NCI-H460 (cell line): ENCODE measurements around the gene ZNF500. TPM values are rescaled to one million over a fixed set of nuclear protein-coding genes. Genes with fewer than 3 reads are reported as not detected.
"Not testable (repeated sequence)": the region's sequence is repeated elsewhere in the genome, so short reads cannot be mapped to it uniquely, and the experiment has no call there.

Experiments used
- DNase-seq: peaks from one replicate; pipeline ENCODE4 v3.0.0-alpha.2; 2016; ENCODE audit warnings: low read depth; ENCODE audit errors: extremely low read depth
- total RNA-seq: library from RNA; depleted of rRNA; stranded (reverse); fragments of >200 nt; shearing (Covaris generic); gene quantifications from 2 replicates; pipeline ENCODE4 v1.2.3, GENCODE V29; 2014

The ZNF500 gene
- total RNA-seq, 1 experiment from 2014 or later = 6.2 TPM

- no peak for DNase-seq
These were observed 19.9 kb downstream of the ZNF500 start for GRCh38 chr16:4746991-4747574.

DNA sequence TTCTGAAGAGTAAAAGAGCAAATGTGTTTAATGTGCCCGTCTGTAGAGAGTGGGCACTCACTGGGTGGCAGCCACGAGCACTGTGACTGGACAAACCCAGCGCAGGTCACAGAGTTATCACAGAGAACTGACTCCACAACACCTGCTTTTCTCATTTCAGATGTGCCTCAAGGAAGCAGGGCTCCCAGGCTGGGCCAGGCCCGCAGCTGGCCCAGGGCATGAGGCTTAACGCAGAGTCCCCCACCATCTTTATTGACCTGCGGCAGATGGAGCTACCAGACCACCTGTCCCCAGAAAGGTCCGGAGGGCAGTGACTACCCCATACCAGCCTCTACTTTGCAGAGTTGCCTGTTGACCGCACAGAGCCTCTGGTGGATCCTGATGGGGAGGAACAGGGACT is 20.7 kb downstream of the ZNF500 start:
- no peak for DNase-seq

DNA sequence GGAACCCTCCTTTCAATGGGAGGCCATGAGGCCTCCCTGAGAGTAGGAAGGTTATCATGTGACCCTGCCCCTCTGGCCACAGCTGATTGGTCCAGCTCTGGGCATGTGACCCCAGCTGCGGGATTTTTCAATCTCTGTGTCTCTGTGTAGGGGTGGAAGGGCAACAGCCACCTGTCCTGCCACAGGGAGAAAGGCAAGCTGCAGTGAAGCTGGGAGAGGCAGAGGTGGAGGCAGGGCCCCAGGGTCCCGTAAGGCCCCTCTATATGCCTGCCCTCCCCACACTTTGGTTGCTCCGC is 21.7 kb downstream of the ZNF500 start:
- DNase-seq = no peak

GRCh38 chr16:4744555-4745273 is 22.2 kb downstream of the ZNF500 start:
- DNase-seq = no peak

- no peak for DNase-seq
These were observed 23.6 kb downstream of the ZNF500 start for GRCh38 chr16:4743226-4743878.

GRCh38 chr16:4738370-4738769 is 28.6 kb downstream of the ZNF500 start:
- DNase-seq = not testable (repeated sequence)

GRCh38 chr16:4737545-4737944 is 29.4 kb downstream of the ZNF500 start:
- DNase-seq = no peak

- DNase-seq = no peak
These were observed 30.4 kb downstream of the ZNF500 start for GRCh38 chr16:4736546-4736945.

DNA sequence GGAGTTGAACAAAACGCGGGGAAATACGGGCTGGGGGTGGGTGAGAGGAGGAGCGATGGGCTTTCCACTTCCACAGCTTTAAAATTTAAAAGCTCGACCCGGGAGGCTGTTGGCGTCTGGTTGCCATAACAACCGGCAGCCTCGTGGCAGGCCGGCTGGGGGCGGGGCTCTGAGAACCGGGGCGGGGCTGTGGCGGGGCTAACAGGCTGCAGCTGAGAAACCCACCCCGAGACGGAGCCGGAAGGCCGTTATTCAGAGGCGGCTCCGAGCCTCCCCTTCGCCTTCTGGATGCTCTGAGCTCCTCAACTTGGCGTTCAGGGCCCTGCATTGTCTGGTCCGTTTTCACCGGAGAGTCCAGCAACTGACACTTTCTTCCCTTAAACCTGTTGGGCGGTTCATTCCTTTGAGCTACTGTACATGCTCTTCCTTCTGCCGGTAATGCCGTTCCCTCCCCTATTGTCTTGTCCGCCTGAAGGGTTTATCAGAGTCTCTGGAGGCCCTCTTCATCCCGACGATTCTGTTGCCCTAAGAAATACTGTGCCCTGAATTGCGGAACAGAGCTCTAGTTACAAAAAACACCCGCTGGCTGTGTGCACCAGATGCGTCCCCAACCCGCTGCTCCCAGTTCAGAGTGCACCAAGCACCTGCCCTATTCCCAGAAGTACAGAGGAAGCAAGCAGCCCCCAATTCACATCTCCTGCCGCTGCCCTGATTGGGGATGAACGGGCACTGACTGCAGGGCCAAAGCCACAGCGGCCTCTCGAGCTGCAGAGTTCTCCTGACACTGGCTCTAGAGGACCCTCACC is 32.0 kb downstream of the ZNF500 start:
- peak; percentile 62 for DNase-seq

DNA sequence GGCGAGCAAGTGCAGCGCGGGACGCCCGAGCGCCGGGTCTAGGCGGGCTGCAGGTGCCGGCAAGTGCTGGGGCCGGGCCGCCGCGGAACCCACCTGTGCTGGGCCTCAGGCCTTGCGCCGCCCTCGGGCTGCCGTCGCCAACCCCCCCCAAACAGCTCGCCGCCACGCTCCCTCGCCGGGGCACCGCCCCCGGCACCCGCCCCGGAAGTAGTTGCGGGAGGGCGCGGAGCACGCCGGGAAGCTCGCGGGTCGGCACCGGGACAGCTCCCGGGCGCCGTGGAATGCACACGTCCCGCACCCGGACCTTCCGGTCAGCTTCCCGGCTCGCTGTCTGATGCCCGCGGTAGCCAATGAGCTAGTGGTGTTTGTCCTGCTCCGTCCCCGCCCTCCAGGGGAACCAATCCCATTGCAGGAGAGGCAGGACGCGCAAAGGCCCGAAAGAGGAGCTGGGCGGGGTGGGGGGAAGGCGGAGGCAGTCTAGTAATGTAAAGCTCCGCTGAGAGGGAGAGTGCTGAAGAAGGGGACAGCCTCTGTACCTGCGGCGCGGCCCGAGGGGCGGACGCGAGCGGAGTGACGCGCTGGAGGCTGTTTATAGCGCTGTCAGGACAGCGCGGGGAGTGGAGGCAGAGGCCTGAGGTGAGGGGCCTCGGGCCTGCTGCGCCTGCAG is 32.8 kb downstream of the ZNF500 start, which contains the start of the genes ANKS3 and DNAAF8:
ANKS3 (minus strand) TSS at position 209 of the 667 bp plus-strand sequence. CDS start 4,122 bp downstream, outside the sequence.
DNAAF8 (plus strand) TSS at position 475 of the 667 bp plus-strand sequence. CDS start 1,978 bp downstream, outside the sequence.
- peak; percentile 97 for DNase-seq

DNA sequence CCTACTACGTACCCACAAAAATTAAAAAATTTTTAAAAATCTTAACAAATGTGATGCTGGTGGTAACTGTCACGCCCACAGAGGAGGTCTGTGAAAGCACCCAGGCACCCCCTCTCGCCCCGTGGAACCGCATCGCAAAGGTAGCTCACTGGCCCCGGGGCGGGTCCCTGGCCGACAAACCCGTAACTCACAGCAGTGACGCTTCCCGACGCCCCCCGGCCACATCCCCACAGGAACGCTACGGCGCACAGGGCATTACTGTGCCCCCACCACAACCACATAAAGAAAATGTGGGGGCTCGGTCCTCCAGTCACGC is 33.3 kb downstream of the ZNF500 start:
- no peak for DNase-seq

DNA sequence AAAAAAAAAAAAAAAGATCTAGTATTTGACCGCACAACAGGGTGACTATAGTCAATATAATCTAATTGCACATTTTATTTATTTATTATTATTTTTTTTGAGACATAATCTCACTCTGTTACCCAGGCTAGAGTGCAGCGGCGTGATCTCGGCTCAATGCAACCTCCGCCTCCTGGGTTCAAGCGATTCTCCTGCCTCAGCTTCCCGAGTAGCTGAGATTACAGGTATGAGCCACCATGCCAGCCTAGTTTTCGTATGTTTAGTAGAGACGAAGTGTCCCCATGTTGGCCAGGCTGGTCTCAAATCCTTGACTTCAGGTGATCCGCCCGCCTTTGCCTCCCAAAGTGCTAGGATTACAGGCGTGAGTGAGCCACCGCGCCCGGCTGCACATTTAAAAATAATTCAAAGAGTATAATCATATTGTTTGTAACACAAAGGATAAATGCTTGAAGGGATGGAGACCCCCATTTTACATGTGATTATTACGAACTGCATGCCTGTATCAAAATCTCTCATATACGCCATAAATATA is 33.7 kb downstream of the ZNF500 start:
- DNase-seq = no peak

DNA sequence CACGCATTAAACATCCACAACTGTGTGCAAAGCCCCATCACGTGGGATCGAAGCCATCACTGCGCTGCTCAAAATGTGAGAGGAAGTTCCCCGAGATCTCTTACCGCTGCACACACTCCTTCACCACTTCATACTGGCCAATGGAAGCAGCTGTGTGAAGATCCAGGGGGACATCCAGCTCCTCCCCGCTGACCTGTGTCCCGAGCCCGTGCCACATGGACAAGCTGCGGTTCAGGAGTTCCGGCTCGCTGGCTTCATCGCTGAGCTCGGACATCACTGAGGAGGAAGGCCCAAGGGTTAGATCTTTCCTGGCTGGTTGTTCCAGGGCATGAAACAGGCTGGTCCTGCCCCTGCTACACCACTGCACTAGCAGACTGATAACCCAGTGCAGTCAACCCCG is 37.1 kb downstream of the ZNF500 start:
- no peak for DNase-seq

- DNase-seq = no peak
These were observed 38.3 kb downstream of the ZNF500 start for GRCh38 chr16:4728676-4729075.

DNA sequence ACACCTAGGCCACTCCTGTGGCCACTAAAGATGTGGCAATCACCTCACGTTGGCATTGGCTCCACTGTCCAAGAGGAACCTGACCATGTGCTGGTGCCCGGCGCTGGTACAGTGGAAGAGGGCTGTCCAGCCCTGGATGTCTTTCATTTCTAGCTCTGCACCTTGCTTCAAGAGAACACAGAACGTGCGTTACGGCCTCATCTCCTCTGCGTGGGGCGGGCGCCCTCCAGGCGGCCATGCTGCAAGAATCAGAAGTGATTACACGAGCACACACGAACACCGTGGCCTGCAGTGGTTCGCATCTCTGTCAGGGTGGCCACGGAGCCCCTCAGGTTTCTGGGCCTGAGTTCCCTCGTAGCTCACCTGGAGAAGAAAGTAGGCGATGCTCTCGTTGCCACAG is 40.3 kb downstream of the ZNF500 start:
- no peak for DNase-seq

- DNase-seq = no peak
These were observed 42.2 kb downstream of the ZNF500 start for GRCh38 chr16:4724661-4725270.

DNA sequence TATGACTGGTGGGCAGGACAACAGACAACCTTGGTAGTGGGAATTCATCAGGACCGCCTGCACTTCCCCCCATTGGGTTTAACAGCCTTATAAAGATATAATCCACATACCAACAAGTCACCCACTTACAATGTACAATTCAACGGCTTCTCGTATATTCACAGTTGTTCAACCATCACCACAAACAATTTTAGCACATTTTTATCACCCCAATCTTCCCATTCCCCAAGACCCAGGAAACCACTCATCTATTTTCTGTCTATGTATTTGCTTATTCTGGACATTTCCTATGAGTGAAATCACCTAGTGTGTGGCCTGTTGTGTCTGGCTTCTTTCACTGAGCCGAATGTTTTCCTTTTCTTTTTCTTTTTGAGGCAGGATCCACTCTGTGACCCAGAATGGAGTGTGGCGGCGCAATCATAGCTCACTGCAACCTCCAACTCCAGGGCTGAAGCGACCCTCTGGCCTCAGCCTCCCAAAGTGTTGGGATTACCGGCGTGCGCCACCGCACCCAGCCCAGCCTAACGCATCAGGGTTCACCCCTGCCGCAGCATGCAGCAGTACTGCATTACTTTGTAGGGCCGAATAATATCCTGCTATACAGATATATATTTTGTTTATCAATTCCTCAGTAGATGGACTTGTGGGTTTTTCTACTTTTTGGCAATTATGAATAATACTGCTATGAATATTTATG is 43.7 kb downstream of the ZNF500 start:
- DNase-seq = no peak

GRCh38 chr16:4718466-4718865 is 48.5 kb downstream of the ZNF500 start:
- no peak for DNase-seq

GRCh38 chr16:4714996-4715395 is 52.0 kb downstream of the ZNF500 start:
- no peak for DNase-seq
